Astrocyte (in vitro differentiated cells and primary cell): ENCODE measurements around the gene PEPD. TPM values are rescaled to one million over a fixed set of nuclear protein-coding genes. Genes with fewer than 3 reads are reported as not detected.

ENCODE experiments used
- DNase-seq: peaks from one replicate; pipeline ENCODE4 v3.0.0-alpha.2; 2010; ENCODE audit warnings: low read depth
- FAIRE-seq: peaks from 2 replicates; lab custom pipeline; 2011; peaks lifted over from hg19 to GRCh38; lab: Jason Lieb, UNC
- H2AFZ ChIP-seq: 2 replicates; pipeline ENCODE4 v1.6.0; 2012; ENCODE audit warnings: low read depth, low read length, inconsistent platforms
- H3K27ac ChIP-seq: 2 replicates; pipeline ENCODE4 v1.5.1; 2011; ENCODE audit warnings: low read depth, low read length, inconsistent platforms
- H3K27me3 ChIP-seq: 2 replicates; pipeline ENCODE4 v1.6.0; 2011; ENCODE audit warnings: low read length, inconsistent platforms; ENCODE audit not compliant: insufficient read depth
- H3K36me3 ChIP-seq: 2 replicates; pipeline ENCODE4 v1.5.1; 2011; ENCODE audit warnings: low read length, inconsistent platforms; ENCODE audit not compliant: insufficient read depth
- H3K4me1 ChIP-seq: 2 replicates; pipeline ENCODE4 v1.5.1; 2011; ENCODE audit warnings: low read length, inconsistent platforms; ENCODE audit not compliant: insufficient read depth
- H3K4me2 ChIP-seq: 2 replicates; pipeline ENCODE4 v1.6.0; 2012; ENCODE audit warnings: low read length, inconsistent platforms
- H3K4me3 ChIP-seq: 2 replicates; pipeline ENCODE4 v1.5.1; 2011; ENCODE audit warnings: low read depth, mild to moderate bottlenecking, low read length, inconsistent platforms; ENCODE audit not compliant: insufficient read depth
- H3K79me2 ChIP-seq: 2 replicates; pipeline ENCODE4 v1.6.0; 2012; ENCODE audit warnings: mild to moderate bottlenecking, low read length, inconsistent platforms; ENCODE audit not compliant: insufficient read depth
- H3K9ac ChIP-seq: 2 replicates; pipeline ENCODE4 v1.6.0; 2012; ENCODE audit warnings: mild to moderate bottlenecking, low read length, inconsistent platforms
- H3K9me3 ChIP-seq: 2 replicates; pipeline ENCODE4 v1.5.1; 2012; ENCODE audit warnings: low read depth, mild to moderate bottlenecking, low read length, inconsistent platforms; ENCODE audit not compliant: insufficient read depth
- H4K20me1 ChIP-seq: 2 replicates; pipeline ENCODE4 v1.6.0; 2012; ENCODE audit warnings: low read length, inconsistent platforms; ENCODE audit not compliant: insufficient read depth
- H3K27ac Mint-ChIP-seq: one replicate; pipeline ENCODE4 v1.8.0; 2021; ENCODE audit warnings: mild to moderate bottlenecking, mixed read lengths; ENCODE audit not compliant: unreplicated experiment
- H3K27me3 Mint-ChIP-seq: one replicate; pipeline ENCODE4 v1.8.0; 2021; ENCODE audit warnings: low read depth, mixed read lengths; ENCODE audit not compliant: unreplicated experiment
- H3K36me3 Mint-ChIP-seq: one replicate; pipeline ENCODE4 v1.8.0; 2021; ENCODE audit warnings: low read depth, mixed read lengths; ENCODE audit not compliant: unreplicated experiment
- H3K4me1 Mint-ChIP-seq: one replicate; pipeline ENCODE4 v1.8.0; 2021; ENCODE audit warnings: low read depth, mixed read lengths; ENCODE audit not compliant: unreplicated experiment
- H3K4me3 Mint-ChIP-seq: one replicate; pipeline ENCODE4 v1.8.0; 2021; ENCODE audit warnings: mild to moderate bottlenecking, moderate library complexity, mixed read lengths; ENCODE audit not compliant: unreplicated experiment
- H3K9me3 Mint-ChIP-seq: one replicate; pipeline ENCODE4 v1.8.0; 2021; ENCODE audit warnings: mild to moderate bottlenecking, mixed read lengths; ENCODE audit not compliant: unreplicated experiment
- EZH2 ChIP-seq: IDR thresholded peaks from 2 replicates; pipeline ENCODE4 v1.6.1; 2012; ENCODE audit warnings: mild to moderate bottlenecking, low read length, inconsistent platforms; ENCODE audit not compliant: insufficient read depth
- total RNA-seq: library from RNA; stranded (reverse); gene quantifications from 2 replicates; pipeline ENCODE4 v1.2.1, GENCODE V29; 2021
- TF ChIP-seq, protein P1 (sequence below): IDR thresholded peaks from 2 replicates; pipeline ENCODE4 v1.5.1; 2011; ENCODE audit warnings: low read depth, mild to moderate bottlenecking, inconsistent platforms, low read length, moderate library complexity; ENCODE audit not compliant: insufficient read depth

The PEPD gene
- total RNA-seq, 1 donor from 2014 or later = 37.9 TPM

GRCh38 chr19:33505148-33505547 is 16.4 kb downstream of the PEPD start:
- TF ChIP-seq, protein P1, sequence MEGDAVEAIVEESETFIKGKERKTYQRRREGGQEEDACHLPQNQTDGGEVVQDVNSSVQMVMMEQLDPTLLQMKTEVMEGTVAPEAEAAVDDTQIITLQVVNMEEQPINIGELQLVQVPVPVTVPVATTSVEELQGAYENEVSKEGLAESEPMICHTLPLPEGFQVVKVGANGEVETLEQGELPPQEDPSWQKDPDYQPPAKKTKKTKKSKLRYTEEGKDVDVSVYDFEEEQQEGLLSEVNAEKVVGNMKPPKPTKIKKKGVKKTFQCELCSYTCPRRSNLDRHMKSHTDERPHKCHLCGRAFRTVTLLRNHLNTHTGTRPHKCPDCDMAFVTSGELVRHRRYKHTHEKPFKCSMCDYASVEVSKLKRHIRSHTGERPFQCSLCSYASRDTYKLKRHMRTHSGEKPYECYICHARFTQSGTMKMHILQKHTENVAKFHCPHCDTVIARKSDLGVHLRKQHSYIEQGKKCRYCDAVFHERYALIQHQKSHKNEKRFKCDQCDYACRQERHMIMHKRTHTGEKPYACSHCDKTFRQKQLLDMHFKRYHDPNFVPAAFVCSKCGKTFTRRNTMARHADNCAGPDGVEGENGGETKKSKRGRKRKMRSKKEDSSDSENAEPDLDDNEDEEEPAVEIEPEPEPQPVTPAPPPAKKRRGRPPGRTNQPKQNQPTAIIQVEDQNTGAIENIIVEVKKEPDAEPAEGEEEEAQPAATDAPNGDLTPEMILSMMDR = no peak
- no peak for TF ChIP-seq EZH2
- FAIRE-seq (no peak), DNase-seq (no peak)
- no peak overlapping the region for H3K27ac Mint-ChIP-seq
- Histone ChIP-seq H3K27ac (no peak overlapping the region), H3K4me3 (no peak overlapping the region), H3K4me1 (no peaks in the 10 kb centered on the region), H3K9ac (no peak overlapping the region), H3K36me3 (peaks cover 5% of the 10 kb centered on the region), H3K9me3 (no peaks in the 10 kb centered on the region), H4K20me1 (peaks cover 39% of the 10 kb centered on the region), H3K79me2 (peaks cover 10% of the 10 kb centered on the region), H3K4me2 (no peak overlapping the region), H3K27me3 (no peaks in the 10 kb centered on the region), H2AFZ (no peak overlapping the region)
- H3K4me1 Mint-ChIP-seq = no peaks in the 10 kb centered on the region
- H3K9me3 Mint-ChIP-seq = no peaks in the 10 kb centered on the region
- no peak overlapping the region for H3K4me3 Mint-ChIP-seq
- peaks cover 2% of the 10 kb centered on the region for H3K36me3 Mint-ChIP-seq
- H3K27me3 Mint-ChIP-seq = peaks cover 3% of the 10 kb centered on the region

DNA sequence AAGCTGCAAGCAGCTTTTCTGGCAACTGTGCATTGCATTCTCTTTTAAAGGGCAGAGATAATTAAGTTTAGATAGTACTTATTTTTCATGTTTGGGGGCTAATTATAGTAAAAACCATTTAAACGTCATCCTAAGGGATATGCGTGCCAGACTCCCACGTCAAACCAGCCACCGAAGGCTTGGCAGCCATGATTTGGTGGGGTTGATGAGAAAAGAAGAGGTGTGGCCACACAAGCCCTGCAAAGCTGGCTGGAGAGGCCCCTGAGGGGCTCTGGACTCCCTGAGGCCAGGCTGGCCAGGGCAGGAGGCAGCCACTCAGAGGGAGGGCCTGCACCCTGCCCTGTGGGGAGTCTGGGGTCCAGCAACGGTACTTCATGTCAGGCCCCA is 17.5 kb downstream of the PEPD start:
- peaks cover 5% of the 10 kb centered on the region for H3K36me3 ChIP-seq
- H3K79me2 ChIP-seq = peaks cover 10% of the 10 kb centered on the region
- FAIRE-seq (no peak), DNase-seq (no peak)
- Mint-ChIP-seq H3K36me3 (peaks cover 4% of the 10 kb centered on the region), H3K9me3 (no peaks in the 10 kb centered on the region), H3K27me3 (peaks cover 3% of the 10 kb centered on the region), H3K4me1 (no peaks in the 10 kb centered on the region), H3K4me3 (no peak overlapping the region), H3K27ac (no peak overlapping the region)
- no peak overlapping the region for H3K4me3 ChIP-seq
- H2AFZ ChIP-seq = no peak overlapping the region
- peaks cover 39% of the 10 kb centered on the region for H4K20me1 ChIP-seq
- no peaks in the 10 kb centered on the region for H3K27me3 ChIP-seq
- H3K4me1 ChIP-seq = no peaks in the 10 kb centered on the region
- no peak overlapping the region for H3K9ac ChIP-seq
- no peak overlapping the region for H3K27ac ChIP-seq
- no peaks in the 10 kb centered on the region for H3K9me3 ChIP-seq
- no peak for TF ChIP-seq EZH2
- TF ChIP-seq, protein P1 = no peak
- no peak overlapping the region for H3K4me2 ChIP-seq

DNA sequence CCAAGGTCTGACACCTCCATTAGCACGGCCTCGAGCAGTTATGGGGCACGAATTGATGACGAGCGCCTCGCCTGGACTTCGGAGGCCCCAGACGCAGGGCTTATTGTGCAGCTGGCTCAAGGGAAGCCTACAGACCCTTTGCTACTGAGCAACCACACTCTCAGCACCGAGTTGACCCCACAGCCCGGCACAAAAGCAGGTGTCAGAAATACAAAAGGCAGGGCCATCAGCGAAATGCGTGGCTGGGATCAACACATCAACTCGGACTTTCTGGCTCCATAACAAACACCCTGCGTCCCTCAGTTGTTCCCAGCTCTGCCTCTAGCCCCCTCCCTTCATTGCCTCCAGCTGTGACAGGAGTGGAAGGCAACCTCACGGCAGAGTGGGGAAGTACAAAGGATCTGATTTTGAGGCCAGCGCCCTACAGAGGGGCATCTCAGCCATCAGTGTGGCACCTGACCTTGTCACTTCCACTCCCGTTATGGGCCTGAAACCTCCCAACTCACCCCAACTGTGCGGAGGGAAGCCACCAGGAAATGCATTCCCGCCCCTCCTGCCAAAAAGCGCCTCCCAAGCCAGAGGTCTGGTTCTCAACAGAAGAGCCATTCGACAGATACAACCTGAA is 18.0 kb downstream of the PEPD start:
- peaks cover 39% of the 10 kb centered on the region for H4K20me1 ChIP-seq
- H3K79me2 ChIP-seq = peaks cover 10% of the 10 kb centered on the region
- DNase-seq (no peak), FAIRE-seq (no peak)
- H3K4me2 ChIP-seq = no peak overlapping the region
- no peak for TF ChIP-seq EZH2
- TF ChIP-seq, protein P1 = no peak
- H3K27me3 Mint-ChIP-seq = peaks cover 3% of the 10 kb centered on the region
- peaks cover 4% of the 10 kb centered on the region for H3K36me3 Mint-ChIP-seq
- no peak overlapping the region for H3K27ac Mint-ChIP-seq
- H3K9me3 ChIP-seq = no peaks in the 10 kb centered on the region
- H3K36me3 ChIP-seq = peaks cover 2% of the 10 kb centered on the region
- H3K4me1 Mint-ChIP-seq = no peaks in the 10 kb centered on the region
- H3K4me3 Mint-ChIP-seq = no peak overlapping the region
- no peak overlapping the region for H3K4me3 ChIP-seq
- no peak overlapping the region for H3K27ac ChIP-seq
- no peak overlapping the region for H2AFZ ChIP-seq
- no peak overlapping the region for H3K9ac ChIP-seq
- no peaks in the 10 kb centered on the region for H3K27me3 ChIP-seq
- no peaks in the 10 kb centered on the region for H3K9me3 Mint-ChIP-seq
- no peaks in the 10 kb centered on the region for H3K4me1 ChIP-seq
